Panc1 (cell line): ENCODE measurements around the gene ZG16. TPM values are rescaled to one million over a fixed set of nuclear protein-coding genes. Genes with fewer than 3 reads are reported as not detected.

Source experiments
- ATAC-seq: fragments of 200-7000 bp; cut with Tn5 transposase; 2 replicates; pipeline ENCODE4 v1.9.1; 2020; ENCODE audit warnings: mild to moderate bottlenecking, moderate library complexity
- BruUV-seq: library from RNA; stranded (reverse); fragments of 400-500 nt; replicated peaks from 2 replicates; lab custom pipeline; 2021; lab: Mats Ljungman, UMichigan
- CTCF ChIA-PET: fragments of 300-600 bp; sonication (Branson Sonifier 250); formaldehyde crosslinking; loops from one replicate; lab custom pipeline; 2022; ENCODE audit warnings: antibody characterized with exemption; lab: Charles Lee
- POLR2A ChIA-PET: fragments of 300-600 bp; sonication (Branson Sonifier 250); formaldehyde crosslinking; loops from one replicate; lab custom pipeline; 2022; ENCODE audit warnings: antibody characterized with exemption; lab: Charles Lee
- DNase-seq: peaks from one replicate; pipeline ENCODE4 v3.0.0-alpha.2; 2010; ENCODE audit warnings: low read depth, low spot score
- H3K27ac ChIP-seq: 2 replicates; pipeline ENCODE4 v1.5.1; 2011; ENCODE audit warnings: mild to moderate bottlenecking, low read length, inconsistent platforms
- H3K27me3 ChIP-seq: fragments of 200-500 bp; sonication (Bioruptor generic); 2 replicates; pipeline ENCODE4 v1.6.0; 2014; ENCODE audit warnings: low read length, inconsistent platforms; ENCODE audit not compliant: control insufficient read depth, insufficient read depth
- H3K36me3 ChIP-seq: fragments of 200-500 bp; sonication (Bioruptor generic); 2 replicates; pipeline ENCODE4 v1.5.1; 2014; ENCODE audit warnings: inconsistent platforms, mild to moderate bottlenecking, low read length, moderate library complexity; ENCODE audit not compliant: control insufficient read depth, insufficient read depth
- H3K4me1 ChIP-seq: 2 replicates; pipeline ENCODE4 v1.5.1; 2011; ENCODE audit warnings: inconsistent platforms, mild to moderate bottlenecking, low read length, moderate library complexity; ENCODE audit not compliant: control insufficient read depth, insufficient read depth
- H3K4me3 ChIP-seq, 2 experiments: 2 replicates each; pipeline ENCODE4 v1.5.1; 2011 to 2012; ENCODE audit warnings: low read depth in 2 of 2, low read length in 2 of 2, mild to moderate bottlenecking in 2 of 2, inconsistent platforms in 1 of 2, moderate library complexity in 1 of 2
- H3K9me3 ChIP-seq: fragments of 200-500 bp; sonication (Bioruptor generic); 2 replicates; pipeline ENCODE4 v1.5.1; 2014; ENCODE audit warnings: low read depth, mild to moderate bottlenecking, inconsistent platforms, low read length, moderate library complexity; ENCODE audit not compliant: control insufficient read depth, insufficient read depth
- POLR2AphosphoS5 ChIP-seq: IDR thresholded peaks from 2 replicates; pipeline ENCODE4 v1.6.1; 2012; ENCODE audit warnings: mild to moderate bottlenecking, low read depth, low read length, moderate library complexity
- SIN3A ChIP-seq: IDR thresholded peaks from 2 replicates; pipeline ENCODE4 v1.6.1; 2012; ENCODE audit warnings: low read depth, mild to moderate bottlenecking, low read length, moderate library complexity, borderline replicate concordance; ENCODE audit not compliant: insufficient read depth
- TCF7L2 ChIP-seq: IDR thresholded peaks from 2 replicates; pipeline ENCODE4 v1.6.1; 2011; ENCODE audit warnings: mild to moderate bottlenecking, low read depth, low read length, inconsistent platforms
- in situ Hi-C: cut with HindIII; loops from 2 replicates; pipeline ENCODE4 v1.10.0; 2016; ENCODE audit warnings: low sequenced_read_pairs, low pct_unique_long_range_greater_than_20kb
- intact Hi-C: fragments of 100-400 bp; cut with micrococcal nuclease; formaldehyde crosslinking; loops from one replicate; pipeline ENCODE4 v1.10.0; 2022; ENCODE audit not compliant: unreplicated experiment
- total RNA-seq: library from RNA; stranded (reverse); gene quantifications from one replicate; pipeline ENCODE4 v1.2.1, GENCODE V29; 2021; ENCODE audit not compliant: unreplicated experiment
- TF ChIP-seq, protein P1 (sequence below), 2 experiments: IDR thresholded peaks; 2 replicates each; pipeline ENCODE4 v1.6.1; 2011 to 2012; ENCODE audit warnings: low read depth in 2 of 2, control low read depth in 1 of 2, low read length in 1 of 2, mild to moderate bottlenecking in 1 of 2, moderate library complexity in 1 of 2; ENCODE audit not compliant: insufficient read depth in 1 of 2
- TF ChIP-seq, protein P2 (sequence below): fragments of 450-650 bp; IDR thresholded peaks from 2 replicates; pipeline ENCODE4 v1.5.1; 2017; ENCODE audit warnings: mild to moderate bottlenecking

ZG16 gene
- total RNA-seq, 1 experiment from 2014 or later: not detected

DNA sequence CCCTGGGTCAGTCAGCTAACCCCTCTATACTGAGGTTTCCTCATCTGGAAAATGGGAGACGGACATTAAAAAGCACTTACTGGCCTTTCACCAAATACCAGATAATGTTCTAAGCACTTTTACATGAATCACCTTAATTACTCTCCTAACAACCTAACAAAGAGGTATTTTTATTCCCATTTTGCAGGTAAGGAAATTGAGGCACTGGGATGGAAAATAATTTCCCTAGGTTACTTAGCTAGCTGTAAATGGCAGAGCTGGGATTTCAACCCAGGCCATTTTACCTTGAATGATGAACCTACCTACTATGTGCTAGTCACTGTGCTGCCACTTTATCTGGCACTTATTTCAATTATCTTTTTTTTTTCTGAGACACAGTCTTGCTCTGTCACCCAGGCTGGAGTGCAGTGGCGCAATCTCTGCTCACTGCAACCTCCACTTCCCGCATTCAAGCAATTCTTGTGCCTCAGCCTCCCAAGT is 16.2 kb downstream of the ZG16 start:
- POLR2A ChIA-PET: interaction anchor here (0.8 to 1.5 kb wide), 2 partner anchors 10 kb away, joined by 3 to 14 read pairs; no protein-coding TSS in a partner anchor
- peaks cover 9% of the 10 kb centered on the region for H3K36me3 ChIP-seq
- intact Hi-C loops: no loop called here

DNA sequence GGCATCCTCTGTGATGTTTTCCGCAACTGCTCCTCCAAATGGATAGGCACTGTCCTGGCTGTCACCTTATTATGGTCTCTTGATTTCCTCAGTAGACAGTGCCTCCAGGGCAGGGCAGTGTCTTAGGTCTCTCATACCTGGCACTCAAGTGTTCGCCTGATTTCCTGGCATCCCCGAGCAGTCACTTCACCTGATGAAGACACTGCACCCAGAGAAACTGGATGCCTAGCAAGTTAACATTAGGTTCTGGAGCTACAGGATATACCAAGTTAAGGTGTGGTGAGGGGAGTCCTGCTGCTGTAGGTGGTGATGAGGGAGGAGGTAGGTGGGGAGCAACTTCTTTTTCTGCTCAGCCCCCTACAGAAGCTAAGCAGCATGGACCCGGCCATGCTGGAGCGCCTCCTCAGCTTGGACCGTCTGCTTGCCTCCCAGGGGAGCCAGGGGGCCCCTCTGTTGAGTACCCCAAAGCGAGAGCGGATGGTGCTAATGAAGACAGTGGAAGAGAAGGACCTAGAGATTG is 24.4 kb downstream of the ZG16 start:
- peaks cover 24% of the 10 kb centered on the region for H3K4me1 ChIP-seq
- DNase-seq: no peak
- H3K4me3 ChIP-seq: no peak overlapping the region
- BruUV-seq: no TSS peak
- ChIA-PET CTCF (no interaction called here), POLR2A (no interaction called here)
- H3K27me3 ChIP-seq: no peaks in the 10 kb centered on the region
- TF ChIP-seq, protein P1, sequence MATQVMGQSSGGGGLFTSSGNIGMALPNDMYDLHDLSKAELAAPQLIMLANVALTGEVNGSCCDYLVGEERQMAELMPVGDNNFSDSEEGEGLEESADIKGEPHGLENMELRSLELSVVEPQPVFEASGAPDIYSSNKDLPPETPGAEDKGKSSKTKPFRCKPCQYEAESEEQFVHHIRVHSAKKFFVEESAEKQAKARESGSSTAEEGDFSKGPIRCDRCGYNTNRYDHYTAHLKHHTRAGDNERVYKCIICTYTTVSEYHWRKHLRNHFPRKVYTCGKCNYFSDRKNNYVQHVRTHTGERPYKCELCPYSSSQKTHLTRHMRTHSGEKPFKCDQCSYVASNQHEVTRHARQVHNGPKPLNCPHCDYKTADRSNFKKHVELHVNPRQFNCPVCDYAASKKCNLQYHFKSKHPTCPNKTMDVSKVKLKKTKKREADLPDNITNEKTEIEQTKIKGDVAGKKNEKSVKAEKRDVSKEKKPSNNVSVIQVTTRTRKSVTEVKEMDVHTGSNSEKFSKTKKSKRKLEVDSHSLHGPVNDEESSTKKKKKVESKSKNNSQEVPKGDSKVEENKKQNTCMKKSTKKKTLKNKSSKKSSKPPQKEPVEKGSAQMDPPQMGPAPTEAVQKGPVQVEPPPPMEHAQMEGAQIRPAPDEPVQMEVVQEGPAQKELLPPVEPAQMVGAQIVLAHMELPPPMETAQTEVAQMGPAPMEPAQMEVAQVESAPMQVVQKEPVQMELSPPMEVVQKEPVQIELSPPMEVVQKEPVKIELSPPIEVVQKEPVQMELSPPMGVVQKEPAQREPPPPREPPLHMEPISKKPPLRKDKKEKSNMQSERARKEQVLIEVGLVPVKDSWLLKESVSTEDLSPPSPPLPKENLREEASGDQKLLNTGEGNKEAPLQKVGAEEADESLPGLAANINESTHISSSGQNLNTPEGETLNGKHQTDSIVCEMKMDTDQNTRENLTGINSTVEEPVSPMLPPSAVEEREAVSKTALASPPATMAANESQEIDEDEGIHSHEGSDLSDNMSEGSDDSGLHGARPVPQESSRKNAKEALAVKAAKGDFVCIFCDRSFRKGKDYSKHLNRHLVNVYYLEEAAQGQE (IDR thresholded peaks at IDR 0.05; ENCODE audit: insufficient read depth in 1 of 2, low read depth in 2 of 2, low read length in 1 of 2): no peak
- TF ChIP-seq SIN3A: no peak
- TF ChIP-seq, protein P2, sequence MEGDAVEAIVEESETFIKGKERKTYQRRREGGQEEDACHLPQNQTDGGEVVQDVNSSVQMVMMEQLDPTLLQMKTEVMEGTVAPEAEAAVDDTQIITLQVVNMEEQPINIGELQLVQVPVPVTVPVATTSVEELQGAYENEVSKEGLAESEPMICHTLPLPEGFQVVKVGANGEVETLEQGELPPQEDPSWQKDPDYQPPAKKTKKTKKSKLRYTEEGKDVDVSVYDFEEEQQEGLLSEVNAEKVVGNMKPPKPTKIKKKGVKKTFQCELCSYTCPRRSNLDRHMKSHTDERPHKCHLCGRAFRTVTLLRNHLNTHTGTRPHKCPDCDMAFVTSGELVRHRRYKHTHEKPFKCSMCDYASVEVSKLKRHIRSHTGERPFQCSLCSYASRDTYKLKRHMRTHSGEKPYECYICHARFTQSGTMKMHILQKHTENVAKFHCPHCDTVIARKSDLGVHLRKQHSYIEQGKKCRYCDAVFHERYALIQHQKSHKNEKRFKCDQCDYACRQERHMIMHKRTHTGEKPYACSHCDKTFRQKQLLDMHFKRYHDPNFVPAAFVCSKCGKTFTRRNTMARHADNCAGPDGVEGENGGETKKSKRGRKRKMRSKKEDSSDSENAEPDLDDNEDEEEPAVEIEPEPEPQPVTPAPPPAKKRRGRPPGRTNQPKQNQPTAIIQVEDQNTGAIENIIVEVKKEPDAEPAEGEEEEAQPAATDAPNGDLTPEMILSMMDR: no peak
- no peak for TF ChIP-seq TCF7L2
- TF ChIP-seq POLR2AphosphoS5: no peak
- intact Hi-C loops: no loop called here
- H3K9me3 ChIP-seq: no peaks in the 10 kb centered on the region
- no peak for ATAC-seq
- peak overlapping the region; percentile 97; the same call in 1 of the 2 replicates for H3K27ac ChIP-seq
- H3K36me3 ChIP-seq: peaks cover 23% of the 10 kb centered on the region
- in situ Hi-C loops: no loop called here

More for the DNA sequence above, 16.2 kb downstream of the ZG16 start:
- no peak for TF ChIP-seq TCF7L2
- no peak for TF ChIP-seq SIN3A
- TF ChIP-seq, protein P2: no peak
- TF ChIP-seq, protein P1 (IDR thresholded peaks at IDR 0.05; ENCODE audit: insufficient read depth in 1 of 2, low read depth in 2 of 2, low read length in 1 of 2): no peak
- TF ChIP-seq POLR2AphosphoS5: no peak
- DNase-seq (no peak), ATAC-seq (no peak)
- in situ Hi-C loops: no loop called here
- Histone ChIP-seq H3K4me3 (no peak overlapping the region), H3K27me3 (no peaks in the 10 kb centered on the region), H3K9me3 (no peaks in the 10 kb centered on the region), H3K27ac (no peak overlapping the region), H3K4me1 (peaks cover 12% of the 10 kb centered on the region)
- CTCF ChIA-PET: no interaction called here
- no TSS peak for BruUV-seq
